Amniotic epithelial cell (primary cell): ENCODE data around the gene PFKP.
"Not testable (repeated sequence)": the region's sequence is repeated elsewhere in the genome, so short reads cannot be mapped to it uniquely, and the experiment has no call there.

Source experiments
- DNase-seq: peaks from one replicate; pipeline ENCODE4 v3.0.0-alpha.2; 2010; ENCODE audit warnings: low read depth

The PFKP gene

DNA sequence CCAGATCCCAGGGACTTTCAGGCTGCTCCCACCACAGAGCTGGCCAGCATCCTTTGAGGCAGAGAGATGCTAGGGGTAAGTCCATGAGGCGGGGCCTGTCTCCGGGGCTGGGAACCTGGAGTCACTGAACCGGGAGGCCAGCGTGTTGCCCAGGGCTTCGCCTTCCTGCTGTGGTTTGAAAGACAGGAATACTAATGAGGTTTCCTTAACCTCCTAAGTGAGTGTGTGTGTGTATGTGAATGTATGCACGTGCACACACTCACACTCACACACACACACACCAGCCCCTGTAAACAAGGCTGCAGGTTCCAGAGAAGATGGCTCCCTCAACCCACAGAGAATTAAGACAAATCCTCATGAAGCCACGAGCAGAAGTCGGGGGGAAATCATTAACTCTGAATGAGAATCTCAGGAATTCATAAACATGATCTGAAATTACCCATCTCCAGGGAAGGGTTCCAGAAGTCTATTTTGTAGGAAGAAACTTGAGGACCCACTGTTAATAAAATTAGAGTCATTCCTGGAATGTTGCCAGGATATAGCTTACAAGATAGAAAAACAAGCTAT lies 20.3 kb upstream of the PFKP start:
- peak; percentile 39 for DNase-seq

DNA sequence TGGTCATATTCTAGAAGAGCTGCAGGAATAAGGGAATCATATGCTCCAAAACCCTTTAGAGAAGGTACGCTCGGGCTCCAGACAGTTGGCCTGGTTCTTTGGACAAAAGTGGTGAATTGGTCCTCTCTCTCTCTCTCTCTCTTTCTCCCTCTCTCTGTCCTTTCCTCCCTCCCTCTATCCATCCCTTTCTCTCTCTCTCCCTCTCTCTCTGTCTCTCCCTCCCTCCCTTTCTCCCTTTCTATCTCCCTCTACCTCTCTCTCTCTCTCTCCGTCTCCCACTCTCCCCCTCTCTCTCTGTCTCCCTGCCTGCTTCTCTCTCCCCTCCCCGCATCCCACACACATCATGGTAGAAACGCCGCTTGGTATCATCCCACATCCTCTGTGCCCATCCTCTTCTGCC lies 19.8 kb upstream of the PFKP start:
- DNase-seq, result no peak

DNA sequence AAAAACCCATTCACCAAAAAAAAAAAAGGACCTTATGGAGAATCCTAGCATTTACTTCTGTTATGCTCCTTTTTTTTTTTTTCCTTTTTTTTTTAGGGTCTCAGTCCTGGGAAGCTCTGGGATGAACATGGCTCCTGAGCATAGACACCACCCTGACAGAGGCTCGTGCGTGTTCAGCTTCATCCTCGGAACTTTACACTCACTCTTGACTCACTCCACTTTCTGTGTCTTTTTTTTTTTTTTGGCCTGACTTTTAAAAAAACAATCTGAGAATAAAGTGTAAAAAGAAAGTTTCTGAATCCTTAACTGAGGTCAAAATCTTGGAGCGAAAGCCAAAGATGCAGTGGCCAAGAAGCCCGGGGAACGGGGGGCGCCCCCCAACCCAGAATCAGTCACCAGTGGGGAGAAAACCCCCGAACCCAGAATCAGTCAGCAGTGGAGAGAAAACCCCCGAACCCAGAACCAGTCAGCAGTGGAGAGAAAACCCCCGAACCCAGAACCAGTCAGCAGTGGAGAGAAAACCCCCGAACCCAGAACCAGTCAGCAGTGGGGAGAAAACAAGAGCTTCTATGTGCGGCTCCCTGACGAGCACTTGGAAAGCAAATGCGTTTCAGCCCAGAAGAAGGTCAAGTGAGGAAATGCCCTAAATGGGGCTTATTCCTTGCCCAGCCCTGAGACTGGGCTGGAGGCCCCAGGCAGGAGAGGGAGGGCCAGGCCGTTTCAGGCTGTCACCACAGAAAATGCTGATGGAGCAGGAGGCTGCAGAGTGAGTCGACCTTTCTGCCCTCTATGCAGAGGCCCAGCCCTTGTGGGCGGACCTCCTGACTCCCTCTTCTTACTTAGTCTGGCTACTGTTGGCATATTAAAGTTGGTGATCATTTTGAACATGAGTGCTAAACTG lies 19.0 kb upstream of the PFKP start:
- DNase-seq, result peak; percentile 47

DNA sequence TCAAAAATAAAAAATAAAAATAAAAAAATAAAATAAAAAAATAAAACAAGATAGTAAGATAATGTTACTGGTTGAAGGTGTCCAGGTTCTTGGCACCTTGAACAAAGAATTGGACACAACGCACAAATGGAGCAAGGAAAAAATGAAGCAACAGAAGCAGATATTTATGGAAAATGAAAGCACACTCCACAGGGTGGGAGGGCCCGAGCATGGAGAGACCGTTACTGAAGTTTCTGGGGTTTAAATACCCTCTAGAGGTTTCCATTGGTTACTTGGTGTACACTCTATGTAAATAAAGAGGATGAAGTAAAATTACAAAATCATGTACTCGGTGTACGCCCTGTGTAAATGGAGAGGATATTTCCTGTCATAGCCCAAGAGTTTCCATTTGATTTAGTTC lies 15.7 kb upstream of the PFKP start:
- DNase-seq, result no peak

DNA sequence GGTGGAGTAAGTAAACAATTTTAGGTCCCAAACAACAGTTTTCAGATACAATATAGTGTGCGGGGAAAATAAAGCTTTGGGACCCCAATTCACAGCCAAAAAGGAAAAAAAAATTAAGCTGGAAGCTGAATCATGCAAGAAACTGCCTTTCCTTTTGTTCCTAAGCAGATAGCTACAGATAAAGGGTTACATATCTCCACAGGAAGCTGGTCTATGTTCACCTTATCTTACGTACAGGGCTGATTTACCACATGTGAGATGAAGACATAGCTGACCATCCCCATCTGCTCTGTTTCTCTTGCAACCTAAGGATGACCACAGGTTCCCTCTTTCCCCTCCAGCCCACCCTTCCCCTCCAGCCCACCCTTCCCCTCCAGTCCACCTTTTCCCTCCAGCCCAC lies 14.2 kb upstream of the PFKP start:
- peak; percentile 65 for DNase-seq

DNA sequence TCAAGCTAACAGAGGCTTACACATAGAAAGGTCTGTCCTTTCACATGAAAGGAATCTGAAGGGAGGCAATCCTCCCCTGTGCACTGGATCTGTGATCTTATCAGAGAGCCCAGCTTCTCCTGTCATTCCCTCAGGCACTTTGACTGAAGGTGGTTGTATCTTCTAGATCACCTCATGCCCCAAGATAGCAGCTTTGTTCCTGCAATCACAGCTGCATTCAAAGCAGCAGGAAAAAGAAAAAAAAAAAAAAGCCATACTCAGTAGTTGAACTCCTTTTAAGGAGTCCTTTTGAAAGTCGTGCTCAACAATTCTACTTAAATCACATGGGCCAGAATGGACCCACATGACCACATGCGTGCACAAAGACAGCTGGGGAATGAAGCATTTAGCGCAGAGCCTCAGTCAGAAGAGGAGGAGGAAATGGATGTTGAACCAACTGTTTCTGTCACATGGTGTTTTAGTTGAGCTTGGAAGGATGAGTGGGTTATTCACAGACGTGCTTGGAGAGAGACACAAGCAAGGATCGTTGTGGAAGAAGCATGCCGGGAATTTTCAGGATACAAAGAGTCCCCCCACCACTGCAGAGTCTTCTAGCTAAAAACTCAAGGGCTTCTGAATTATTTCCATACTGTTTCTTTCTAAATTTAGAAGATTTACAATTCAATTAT lies 13.0 kb upstream of the PFKP start:
- DNase-seq, result no peak

DNA sequence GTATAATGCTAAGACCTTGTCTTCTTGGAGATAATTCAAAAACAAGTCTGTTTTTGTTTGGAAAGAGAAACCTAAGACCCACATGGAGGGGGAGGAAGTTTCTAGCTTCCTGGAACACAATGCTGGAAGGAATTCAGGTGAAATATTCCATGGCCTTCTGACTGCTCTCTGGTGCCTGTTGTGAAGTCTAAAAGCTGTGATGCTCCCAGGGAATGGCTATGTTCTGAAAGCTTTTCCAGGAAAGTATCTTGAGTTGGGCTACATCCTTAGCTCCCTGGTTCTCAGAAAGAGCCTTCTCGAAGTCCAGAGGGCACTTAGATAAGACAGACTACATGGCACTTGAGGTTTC lies 12.5 kb upstream of the PFKP start:
- no peak for DNase-seq

DNA sequence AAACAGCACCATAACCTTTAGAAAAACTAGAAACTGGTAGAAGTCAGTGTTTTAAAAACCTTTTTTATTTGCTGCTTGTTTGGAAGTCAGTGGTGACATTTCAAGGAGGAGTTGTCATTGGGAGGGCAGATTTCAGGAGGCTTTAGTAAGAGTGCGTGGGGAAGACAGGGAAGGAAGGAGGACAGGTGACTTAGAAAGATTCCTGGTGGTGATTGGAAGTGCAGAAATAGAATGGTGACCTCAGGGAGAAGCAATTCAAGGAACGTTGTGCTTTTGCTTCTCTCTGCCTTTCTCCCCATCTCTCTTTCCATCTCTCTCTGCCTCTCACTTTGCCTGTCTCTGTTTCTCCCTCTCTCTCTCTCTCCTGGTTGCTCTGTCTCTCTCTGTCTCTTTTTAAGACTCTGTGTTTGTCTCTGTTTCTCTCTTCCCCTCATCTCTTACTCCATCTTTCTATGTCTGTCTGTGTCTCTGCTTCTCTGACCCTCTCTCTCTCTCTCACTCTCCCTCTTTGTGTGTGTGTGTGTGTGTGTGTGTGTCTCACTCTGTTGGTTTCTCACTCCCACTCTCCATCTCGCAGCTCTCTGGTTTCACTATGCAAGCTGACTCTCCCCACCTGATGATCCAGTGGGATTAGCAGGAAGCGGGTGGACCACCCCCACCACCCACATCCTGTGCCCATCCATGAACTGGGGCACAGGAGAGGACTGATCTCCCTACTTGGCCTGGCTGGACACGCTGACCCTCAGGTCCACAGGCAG lies 10.9 kb upstream of the PFKP start:
- peak; percentile 63 for DNase-seq

DNA sequence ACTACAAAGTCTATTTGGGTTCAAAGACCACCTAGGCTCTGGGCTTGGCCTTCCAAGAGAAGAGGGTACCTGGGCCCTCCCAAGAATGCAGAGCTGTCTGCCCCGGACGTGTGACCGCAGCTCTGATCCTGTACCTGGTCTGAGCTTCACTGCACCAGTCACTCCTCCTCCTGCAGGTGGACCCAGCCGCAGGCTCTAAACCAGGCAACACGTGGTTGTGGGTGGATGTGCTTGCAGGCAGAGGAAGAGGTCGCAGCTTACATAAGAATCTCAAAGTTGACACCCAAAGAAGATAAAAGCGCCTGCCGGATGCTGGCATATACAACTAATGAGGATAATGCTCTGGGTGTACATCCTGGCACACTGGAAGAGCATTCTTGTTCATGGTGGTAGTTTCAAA lies 9.4 kb upstream of the PFKP start:
- no peak for DNase-seq

DNA sequence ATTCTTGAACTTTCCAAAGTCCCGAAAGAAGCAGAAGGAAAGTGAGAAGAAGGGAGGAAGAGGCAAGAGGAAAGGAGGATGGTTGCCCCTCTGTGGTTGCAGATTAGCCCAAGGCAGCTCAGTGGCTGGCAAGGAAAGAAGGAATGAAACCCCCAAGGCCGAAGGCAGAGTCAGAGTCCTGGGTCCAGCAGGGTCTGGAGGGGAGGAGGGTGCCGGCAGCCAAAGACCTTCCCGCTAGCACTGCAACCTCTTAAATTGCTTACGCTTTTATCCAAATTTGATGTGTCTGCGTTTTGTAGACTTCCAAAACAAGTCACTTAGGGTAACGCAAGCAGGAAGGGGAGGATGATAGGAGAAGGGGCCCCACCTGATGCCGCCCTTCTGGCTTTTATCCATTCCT lies 7.4 kb upstream of the PFKP start:
- no peak for DNase-seq

DNA sequence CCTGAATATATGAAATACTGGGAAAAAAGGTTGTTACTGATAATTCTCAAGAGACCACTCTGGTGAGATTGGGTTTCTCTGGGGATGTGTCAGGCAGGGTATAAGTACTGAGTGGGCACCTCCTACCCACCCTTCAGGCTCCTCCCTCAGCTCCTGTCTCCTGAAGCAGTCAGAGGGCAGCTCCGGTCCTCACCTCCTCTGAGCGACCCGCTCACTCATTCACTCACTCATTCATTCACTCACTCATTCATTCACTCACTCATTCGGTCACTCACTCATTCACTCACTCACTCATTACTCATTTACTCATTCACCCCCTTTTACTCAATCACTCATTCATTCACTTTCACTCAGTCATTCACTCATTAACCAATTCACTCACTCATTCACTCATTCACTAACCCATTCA lies 6.9 kb upstream of the PFKP start:
- DNase-seq, result no peak

DNA sequence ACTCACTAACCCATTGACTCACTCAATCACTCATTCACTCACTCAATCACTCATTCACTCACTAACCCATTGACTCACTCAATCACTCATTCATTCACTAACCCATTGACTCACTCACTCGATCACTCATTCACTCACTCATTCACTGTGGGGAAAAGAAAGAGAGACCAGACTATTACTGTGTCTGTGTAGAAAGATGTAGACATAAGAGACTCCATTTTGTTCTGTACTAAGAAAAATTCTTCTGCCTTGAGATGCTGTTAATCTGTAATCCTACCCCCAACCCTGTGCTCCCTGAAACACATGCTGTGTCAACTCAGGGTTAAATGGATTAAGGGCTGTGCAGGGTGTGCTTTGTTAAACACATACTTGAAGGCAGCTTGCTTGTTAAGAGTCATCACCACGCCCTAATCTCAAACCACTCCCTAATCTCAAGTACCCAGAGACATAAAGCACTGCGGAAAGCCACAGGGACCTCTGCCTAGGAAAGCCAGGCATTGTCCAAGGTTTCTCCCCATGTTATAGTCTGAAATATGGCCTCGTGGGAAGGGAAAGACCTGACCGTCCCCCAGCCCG lies 5.9 kb upstream of the PFKP start:
- not testable (repeated sequence) for DNase-seq

DNA sequence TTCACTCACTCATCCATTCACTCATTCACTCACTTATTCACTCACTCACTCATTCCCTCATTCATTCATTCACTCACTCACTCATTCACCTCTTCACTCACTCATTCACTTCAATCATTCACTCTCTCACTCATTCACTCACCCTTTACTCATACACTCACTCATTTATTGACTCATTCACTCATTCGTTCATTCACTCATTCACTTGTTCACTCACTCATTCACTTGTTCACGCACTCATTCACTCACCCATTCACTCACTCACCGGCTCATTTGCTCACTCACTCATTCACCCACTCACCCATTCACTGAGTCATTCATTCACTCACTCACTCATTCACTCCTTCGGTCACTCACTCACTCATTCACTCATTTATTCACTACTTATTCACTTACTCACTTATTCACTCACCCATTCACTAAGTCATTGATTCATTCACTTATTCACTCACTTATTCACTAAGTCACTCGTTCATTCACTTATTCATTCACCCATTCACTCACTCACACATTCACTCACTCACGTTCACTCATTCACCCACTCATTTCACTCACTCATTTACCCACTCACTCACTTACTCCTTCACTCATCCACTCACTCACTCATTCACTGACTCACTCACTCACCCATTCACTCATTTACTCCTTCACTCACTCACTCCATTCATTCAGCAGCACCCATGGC lies 4.7 kb upstream of the PFKP start:
- no peak for DNase-seq

DNA sequence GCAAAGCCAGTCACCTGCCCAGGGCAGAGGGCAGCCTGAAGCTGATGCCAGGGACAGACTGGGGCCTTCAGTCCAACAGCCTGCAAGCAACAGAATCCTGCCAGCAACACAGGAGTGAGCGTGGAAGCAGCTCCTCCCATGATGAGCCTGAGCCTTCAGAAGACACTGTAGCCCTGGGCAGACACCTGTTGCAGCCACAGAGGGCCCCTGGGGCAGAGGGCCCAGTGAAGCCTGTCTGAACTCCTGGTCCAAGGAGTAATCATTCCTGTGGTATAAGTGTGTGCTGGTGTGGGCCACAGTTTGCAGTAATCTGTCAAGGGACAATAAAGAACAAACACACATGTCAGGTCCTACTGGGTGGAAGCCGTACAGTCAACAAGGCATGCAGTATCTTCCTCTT lies 2.9 kb upstream of the PFKP start:
- no peak for DNase-seq

DNA sequence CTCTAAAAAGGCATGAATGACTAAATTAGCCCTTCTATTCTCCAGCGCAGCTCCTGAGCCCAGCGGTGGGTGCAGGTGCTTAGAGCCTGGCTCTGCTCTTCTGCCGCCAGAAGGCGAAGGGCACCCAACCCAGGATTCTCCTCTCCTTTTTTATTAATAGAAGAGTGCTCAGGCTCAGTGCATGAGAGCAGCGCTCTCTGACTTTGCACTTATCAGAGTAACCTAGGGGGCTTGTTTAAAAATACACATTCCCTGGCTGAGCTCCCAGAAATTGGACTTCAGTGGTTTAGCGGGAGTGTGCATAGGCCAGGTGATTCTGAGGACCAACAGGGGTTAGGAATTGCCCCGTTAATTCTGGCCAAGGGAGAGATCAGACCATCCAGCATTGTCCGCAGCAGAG lies 1.7 kb upstream of the PFKP start:
- DNase-seq, result no peak

DNA sequence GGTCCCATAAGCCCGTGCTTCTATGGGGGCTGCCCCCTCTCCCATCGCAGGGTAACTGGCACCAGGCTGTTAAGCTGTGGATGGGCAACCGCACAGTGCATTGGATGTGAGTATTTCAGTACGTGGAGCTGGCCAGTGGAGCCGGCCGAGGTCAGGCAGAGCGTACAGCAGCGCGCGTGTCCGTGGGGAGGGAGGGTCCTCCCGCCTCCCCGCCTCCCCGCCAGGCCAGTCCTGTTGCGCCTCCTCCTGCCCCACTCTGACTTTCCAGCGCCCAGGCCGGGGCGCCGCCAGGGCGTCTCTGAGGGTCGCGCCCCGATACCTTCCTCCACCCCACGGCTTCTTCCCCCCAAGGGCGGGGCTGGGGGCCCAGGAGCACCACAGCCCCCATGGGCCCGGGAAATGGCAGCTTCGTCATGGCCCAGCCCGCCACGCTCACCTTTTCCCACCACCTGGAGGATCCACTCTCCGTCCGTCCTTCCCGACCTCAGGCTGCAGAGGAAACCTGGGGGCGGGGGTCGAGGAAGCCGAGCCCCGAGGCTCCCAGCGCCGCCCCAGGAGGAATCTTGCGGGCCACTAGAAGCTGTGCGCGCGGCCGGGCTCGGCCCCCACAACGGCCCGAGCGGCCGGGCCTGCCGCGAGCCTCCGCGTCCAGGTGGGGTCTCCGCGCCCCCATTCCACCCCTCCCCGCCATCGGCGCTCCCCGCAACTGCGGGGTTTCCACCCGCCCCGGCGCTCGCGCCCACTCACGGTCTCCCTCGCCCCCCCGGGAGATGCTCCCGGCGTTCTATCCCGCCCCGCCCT lies 831 bp upstream of the PFKP start:
- DNase-seq, result no peak

DNA sequence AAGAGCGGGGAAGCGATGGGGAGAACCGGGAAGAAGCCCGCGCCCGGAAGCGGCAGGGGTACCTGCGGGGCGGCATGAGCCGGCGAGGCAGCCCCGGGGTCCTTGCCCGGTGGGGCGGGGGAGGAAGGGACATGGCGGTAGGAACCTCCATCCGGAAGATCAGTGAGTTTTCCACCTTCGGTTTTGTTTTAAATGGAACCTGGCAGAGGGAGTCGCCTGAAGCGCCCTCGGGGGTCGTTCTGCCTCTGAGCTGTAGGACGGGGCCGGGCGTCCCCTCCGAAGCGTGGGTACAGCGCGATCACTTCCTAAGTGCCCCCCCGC lies 471 bp downstream of the PFKP start:
- no peak for DNase-seq

DNA sequence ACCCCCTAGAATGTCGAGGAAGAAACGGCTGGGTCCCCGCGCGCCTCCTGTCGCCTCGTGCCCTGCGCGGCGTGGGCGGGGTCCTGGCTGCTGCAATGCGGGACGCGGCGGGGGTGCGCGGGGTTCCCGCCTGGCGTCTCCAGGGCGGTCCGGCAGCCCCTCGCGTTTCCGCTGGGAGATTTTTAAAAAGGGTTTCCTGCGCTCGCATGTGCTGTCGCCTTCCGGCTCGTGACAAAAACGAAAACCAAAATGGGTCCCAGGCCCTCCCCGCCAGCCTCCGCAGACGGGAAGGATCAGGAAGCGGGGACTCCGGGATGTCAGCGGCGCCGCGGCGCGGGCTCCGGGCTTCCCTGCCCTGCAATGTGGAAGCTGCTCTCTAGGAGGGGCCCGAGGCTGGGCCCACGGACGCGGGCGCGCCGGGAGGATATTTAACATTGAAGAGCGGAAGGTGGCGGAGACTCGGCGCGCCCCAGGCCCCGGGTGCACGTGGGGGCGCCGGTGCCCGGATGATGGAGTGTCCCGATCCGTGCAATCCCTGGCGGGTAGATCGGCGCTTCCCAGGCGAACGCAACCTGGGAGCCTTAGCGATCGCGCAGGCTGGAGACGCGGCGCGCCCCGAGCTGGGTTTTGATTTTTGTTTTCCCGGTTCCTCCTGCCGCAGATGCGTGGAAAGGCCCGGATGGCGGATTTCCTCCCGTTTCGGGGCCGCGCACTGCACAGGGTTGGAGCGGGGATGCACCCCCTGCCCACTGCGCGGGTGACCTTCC lies 1.0 kb downstream of the PFKP start:
- DNase-seq, result peak; percentile 64

DNA sequence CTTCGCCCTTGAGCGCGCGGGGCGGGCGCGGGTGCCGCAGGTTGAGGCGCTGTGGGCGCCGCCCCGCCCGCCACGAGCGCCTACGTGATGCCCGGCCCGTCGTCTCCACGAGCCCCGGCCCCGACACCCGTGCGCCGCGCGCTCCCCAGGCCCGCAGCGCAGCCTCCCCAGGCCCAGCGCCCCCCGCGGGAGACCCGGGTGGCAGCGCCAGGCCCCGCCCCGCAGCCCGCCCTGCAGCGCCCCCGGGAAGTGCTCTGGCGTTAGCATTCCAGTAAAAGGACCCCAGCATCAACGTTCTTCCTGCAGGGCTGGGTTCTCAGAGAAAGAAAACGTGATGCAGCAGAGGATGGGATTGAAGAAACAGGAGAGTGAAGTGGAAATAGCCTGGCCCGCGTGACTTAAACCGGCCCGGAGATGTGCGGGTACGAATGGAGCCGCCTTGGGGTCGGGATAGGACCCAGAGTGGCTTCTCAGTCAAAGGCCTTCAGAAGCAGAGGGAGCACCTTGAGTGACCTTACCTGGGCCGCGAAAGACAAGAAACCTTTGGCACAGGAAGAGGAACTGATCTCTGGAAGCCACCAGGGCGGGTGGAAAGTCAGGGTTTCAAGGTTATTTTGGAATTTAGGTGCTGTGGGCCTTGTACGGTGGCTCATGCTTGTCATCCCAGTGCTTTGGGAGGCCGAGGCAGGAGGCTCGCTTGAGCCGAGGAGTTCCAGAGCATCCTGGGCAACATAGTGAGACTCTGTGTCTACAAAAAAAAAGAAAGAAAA lies 1.8 kb downstream of the PFKP start:
- no peak for DNase-seq

DNA sequence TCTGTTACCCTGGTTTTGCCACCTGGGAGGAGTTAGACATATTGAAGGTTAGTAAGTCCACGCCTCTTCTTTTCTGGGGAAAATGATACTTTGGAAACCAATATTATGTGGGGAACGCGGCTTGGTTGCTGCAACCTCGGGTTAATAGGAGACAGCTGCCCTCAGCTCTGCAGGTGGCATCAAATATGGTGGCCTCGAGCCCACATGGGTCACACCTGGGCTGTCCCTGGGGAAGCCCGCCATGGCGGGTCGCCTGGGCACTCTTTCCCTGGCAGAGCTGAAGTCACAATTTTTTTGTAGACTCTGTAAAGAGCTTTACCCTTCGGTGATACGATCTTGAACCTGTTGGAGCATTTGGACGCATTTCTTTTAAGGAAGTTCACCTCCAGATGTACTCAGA lies 2.5 kb downstream of the PFKP start:
- no peak for DNase-seq
